Measurements from ENCODE around the gene TEAD4.
A peak's percentile ranks its signal among the peaks of the same experiment; 100 is the strongest.

Gene TEAD4

GRCh38 chr12:3048540-3048939 is 89.3 kb downstream of the TEAD4 start:
- no peak overlapping the region for H3K4me3 ChIP-seq (ENCODE audit: low read length)
- no peak for DNase-seq (ENCODE audit: low read depth)
- TF ChIP-seq CTCF (conservative IDR thresholded peaks at IDR 0.05; ENCODE audit: low read depth, low read length): no peak

- TF ChIP-seq CTCF (conservative IDR thresholded peaks at IDR 0.05; ENCODE audit: low read depth, low read length): no peak
- no peak for DNase-seq (ENCODE audit: low read depth)
Observed at GRCh38 chr12:3049176-3049575, 90.0 kb downstream of the TEAD4 start.

GRCh38 chr12:3049611-3050249 is 90.5 kb downstream of the TEAD4 start:
- no peak for TF ChIP-seq CTCF (conservative IDR thresholded peaks at IDR 0.05; ENCODE audit: low read depth, low read length)
- H3K4me3 ChIP-seq (ENCODE audit: low read length): no peak overlapping the region
- no peak for DNase-seq (ENCODE audit: low read depth)

More at GRCh38 chr12:3049176-3049575, 90.0 kb downstream of the TEAD4 start:
- H3K4me3 ChIP-seq (ENCODE audit: low read length): no peak overlapping the region

- H3K4me3 ChIP-seq (ENCODE audit: low read length): no peak overlapping the region
- TF ChIP-seq CTCF (conservative IDR thresholded peaks at IDR 0.05; ENCODE audit: low read depth, low read length): no peak
- DNase-seq (ENCODE audit: low read depth): no peak
Observed at GRCh38 chr12:3054374-3054773, 95.2 kb downstream of the TEAD4 start.

- DNase-seq (ENCODE audit: low read depth): peak; percentile 78
- TF ChIP-seq CTCF (conservative IDR thresholded peaks at IDR 0.05; ENCODE audit: low read depth, low read length): no peak
- H3K4me3 ChIP-seq (ENCODE audit: low read length): no peak overlapping the region
Observed at GRCh38 chr12:3055026-3055703, 96.0 kb downstream of the TEAD4 start.

- no peak for TF ChIP-seq CTCF (conservative IDR thresholded peaks at IDR 0.05; ENCODE audit: low read depth, low read length)
- H3K4me3 ChIP-seq (ENCODE audit: low read length): no peak overlapping the region
- DNase-seq (ENCODE audit: low read depth): peak; percentile 40
Observed at GRCh38 chr12:3055704-3056467, 96.7 kb downstream of the TEAD4 start.
